Measurements from ENCODE around the gene CCDC38.

DNA sequence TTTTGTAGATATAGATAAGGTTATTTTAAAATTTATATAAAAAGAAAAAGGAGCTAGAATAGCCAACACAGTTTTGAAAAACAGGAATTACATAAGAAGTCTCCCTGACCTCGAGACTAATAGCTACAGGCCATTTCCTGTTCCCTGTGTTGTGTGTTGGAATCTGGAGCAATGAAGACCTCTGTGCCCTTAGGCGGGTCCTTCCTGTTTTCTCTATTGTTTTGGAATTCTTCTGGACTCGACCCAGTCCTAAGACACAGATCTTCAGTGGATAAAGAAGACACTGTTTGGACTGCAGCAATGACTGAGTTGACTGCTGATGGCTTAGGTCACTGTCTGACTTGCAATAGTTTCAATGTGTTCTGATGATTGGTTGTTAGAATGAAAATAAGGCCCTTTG lies 57.4 kb downstream of the CCDC38 start:
- TF ChIP-seq, protein P1, sequence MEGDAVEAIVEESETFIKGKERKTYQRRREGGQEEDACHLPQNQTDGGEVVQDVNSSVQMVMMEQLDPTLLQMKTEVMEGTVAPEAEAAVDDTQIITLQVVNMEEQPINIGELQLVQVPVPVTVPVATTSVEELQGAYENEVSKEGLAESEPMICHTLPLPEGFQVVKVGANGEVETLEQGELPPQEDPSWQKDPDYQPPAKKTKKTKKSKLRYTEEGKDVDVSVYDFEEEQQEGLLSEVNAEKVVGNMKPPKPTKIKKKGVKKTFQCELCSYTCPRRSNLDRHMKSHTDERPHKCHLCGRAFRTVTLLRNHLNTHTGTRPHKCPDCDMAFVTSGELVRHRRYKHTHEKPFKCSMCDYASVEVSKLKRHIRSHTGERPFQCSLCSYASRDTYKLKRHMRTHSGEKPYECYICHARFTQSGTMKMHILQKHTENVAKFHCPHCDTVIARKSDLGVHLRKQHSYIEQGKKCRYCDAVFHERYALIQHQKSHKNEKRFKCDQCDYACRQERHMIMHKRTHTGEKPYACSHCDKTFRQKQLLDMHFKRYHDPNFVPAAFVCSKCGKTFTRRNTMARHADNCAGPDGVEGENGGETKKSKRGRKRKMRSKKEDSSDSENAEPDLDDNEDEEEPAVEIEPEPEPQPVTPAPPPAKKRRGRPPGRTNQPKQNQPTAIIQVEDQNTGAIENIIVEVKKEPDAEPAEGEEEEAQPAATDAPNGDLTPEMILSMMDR (IDR thresholded peaks at IDR 0.05; ENCODE audit: low read length), result no peak
- TF ChIP-seq EZH2 (IDR thresholded peaks at IDR 0.05; ENCODE audit: borderline replicate concordance, low read length), result no peak
